Limb (tissue), 2 donors: ENCODE results near the gene MRPL36.
"Not testable (repeated sequence)": the region's sequence is repeated elsewhere in the genome, so short reads cannot be mapped to it uniquely, and the experiment has no call there.

Experiments used
- DNase-seq, 2 donors: peaks; one replicate each; pipeline ENCODE4 v3.0.0-alpha.2; 2016; ENCODE audit errors: extremely low spot score in 2 of 2

The MRPL36 gene

GRCh38 chr5:1815071-1815786, 15.6 kb upstream of the MRPL36 start:
- DNase-seq = no peak

GRCh38 chr5:1814183-1815020, 14.8 kb upstream of the MRPL36 start:
- no peak for DNase-seq

- no peak for DNase-seq
These were observed 11.0 kb upstream of the MRPL36 start for GRCh38 chr5:1810581-1811101.

GRCh38 chr5:1809416-1810035, 9.9 kb upstream of the MRPL36 start:
- no peak for DNase-seq

- no peak for DNase-seq
These were observed 8.8 kb upstream of the MRPL36 start for GRCh38 chr5:1808439-1808838.

- no peak for DNase-seq
These were observed 8.0 kb upstream of the MRPL36 start for GRCh38 chr5:1807451-1808185.

GRCh38 chr5:1806974-1807373, 7.3 kb upstream of the MRPL36 start:
- DNase-seq = no peak

- no peak for DNase-seq
These were observed 6.6 kb upstream of the MRPL36 start for GRCh38 chr5:1806199-1806598.

- DNase-seq = no peak
These were observed 6.1 kb upstream of the MRPL36 start for GRCh38 chr5:1805736-1806135.

GRCh38 chr5:1805326-1805725, 5.7 kb upstream of the MRPL36 start:
- no peak for DNase-seq

- no peak for DNase-seq
These were observed 4.5 kb upstream of the MRPL36 start for GRCh38 chr5:1804001-1804690.

GRCh38 chr5:1803192-1803591, 3.6 kb upstream of the MRPL36 start:
- no peak for DNase-seq

- no peak for DNase-seq
These were observed 2.3 kb upstream of the MRPL36 start for GRCh38 chr5:1801967-1802295.

GRCh38 chr5:1801222-1801966, 1.8 kb upstream of the MRPL36 start, which contains the start of gene NDUFS6:
TSS of gene NDUFS6 (plus strand) at chr5:1801407. CDS start at chr5:1801418, 11 bp downstream.
- DNase-seq = peak; percentile 79 to 83

- DNase-seq = no peak
These were observed 1.0 kb upstream of the MRPL36 start for GRCh38 chr5:1800472-1801221.

GRCh38 chr5:1799110-1799601, 481 bp downstream of the MRPL36 start:
- no peak for DNase-seq

GRCh38 chr5:1798589-1798988, 1.0 kb downstream of the MRPL36 start:
- not testable (repeated sequence) for DNase-seq

- DNase-seq = no peak
These were observed 1.8 kb downstream of the MRPL36 start for GRCh38 chr5:1797855-1798254.

- DNase-seq = no peak
These were observed 2.4 kb downstream of the MRPL36 start for GRCh38 chr5:1797103-1797800.
